HEK293 (cell line): Measurements from ENCODE around the gene ZC3H18.

Experiments
- ZNF416 ChIP-seq: fragments of 450-650 bp; formaldehyde crosslinking; IDR thresholded peaks from 2 replicates; pipeline ENCODE4 v1.5.1; 2016; ENCODE audit warnings: missing biosample characterization, missing genetic modification characterization
- ZNF510 ChIP-seq: fragments of 450-650 bp; formaldehyde crosslinking; IDR thresholded peaks from 2 replicates; pipeline ENCODE4 v1.5.1; 2018; ENCODE audit warnings: mild to moderate bottlenecking, missing genetic modification characterization, missing biosample characterization; ENCODE audit not compliant: insufficient replicate concordance
- ZNF530 ChIP-seq: fragments of 450-650 bp; formaldehyde crosslinking; IDR thresholded peaks from 2 replicates; pipeline ENCODE4 v1.5.1; 2016; ENCODE audit warnings: low read depth, missing biosample characterization, missing genetic modification characterization
- ZNF768 ChIP-seq: fragments of 450-650 bp; formaldehyde crosslinking; IDR thresholded peaks from 2 replicates; pipeline ENCODE4 v1.5.1; 2018; ENCODE audit warnings: missing biosample characterization, mild to moderate bottlenecking, missing genetic modification characterization
- ZNF785 ChIP-seq: fragments of 450-650 bp; formaldehyde crosslinking; IDR thresholded peaks from 2 replicates; pipeline ENCODE4 v1.5.1; 2016; ENCODE audit warnings: missing biosample characterization, missing genetic modification characterization
- TF ChIP-seq, protein P1 (sequence below): fragments of 450-650 bp; formaldehyde crosslinking; IDR thresholded peaks from 2 replicates; pipeline ENCODE4 v1.5.1; 2016; ENCODE audit warnings: missing biosample characterization, missing genetic modification characterization
- TF ChIP-seq, protein P2 (sequence below): fragments of 450-650 bp; formaldehyde crosslinking; IDR thresholded peaks from 2 replicates; pipeline ENCODE4 v1.5.1; 2016; ENCODE audit warnings: missing biosample characterization, missing genetic modification characterization
- TF ChIP-seq, protein P3 (sequence below): fragments of 450-650 bp; formaldehyde crosslinking; IDR thresholded peaks from 2 replicates; pipeline ENCODE4 v1.5.1; 2016; ENCODE audit warnings: missing biosample characterization, missing genetic modification characterization
- TF ChIP-seq, protein P4 (sequence below): sonication (generic); formaldehyde crosslinking; IDR thresholded peaks from 2 replicates; pipeline ENCODE4 v1.8.1; 2022; ENCODE audit warnings: mild to moderate bottlenecking, moderate library complexity, missing genetic modification reagents
- TF ChIP-seq, protein P5 (sequence below): fragments of 450-650 bp; formaldehyde crosslinking; IDR thresholded peaks from 2 replicates; pipeline ENCODE4 v1.5.1; 2016; ENCODE audit warnings: missing biosample characterization, missing genetic modification characterization, low read depth

DNA sequence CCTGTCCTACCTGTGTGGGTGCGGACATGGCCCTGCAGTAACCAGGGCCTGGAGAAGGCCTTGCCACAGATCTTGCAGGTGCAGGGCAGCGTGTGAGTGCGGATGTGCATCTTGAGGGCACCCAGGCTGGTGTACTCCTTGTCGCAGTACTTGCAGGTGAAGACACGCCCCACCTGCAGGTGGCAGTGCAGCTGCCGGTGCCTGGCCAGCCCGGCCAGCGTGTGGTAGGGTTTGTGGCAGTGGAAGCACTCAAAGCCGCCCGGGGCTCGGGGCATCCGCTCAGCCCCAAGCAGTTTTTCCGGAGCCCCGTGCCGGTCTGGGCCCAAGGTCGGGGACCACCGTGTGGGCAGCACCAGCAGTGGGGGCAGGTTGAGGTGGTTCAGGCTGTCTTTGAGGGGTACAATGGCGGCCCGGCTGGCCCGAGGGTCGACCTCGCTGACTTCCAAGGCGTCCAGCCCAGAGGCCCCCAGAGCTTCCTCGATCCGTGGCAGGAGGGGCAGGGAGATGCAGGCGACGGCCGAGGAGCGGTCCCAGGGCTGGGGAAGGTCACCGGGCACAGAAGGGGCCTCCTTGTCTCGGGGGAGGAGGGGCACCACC is 111.0 kb downstream of the ZC3H18 start:
- TF ChIP-seq ZNF416 (tag by site-specific recombination) (no peak), ZNF530 (tag by site-specific recombination) (no peak), ZNF785 (tag by site-specific recombination) (no peak), ZNF768 (tag by site-specific recombination) (no peak), ZNF510 (tag by site-specific recombination) (no peak)
- TF ChIP-seq, protein P1, sequence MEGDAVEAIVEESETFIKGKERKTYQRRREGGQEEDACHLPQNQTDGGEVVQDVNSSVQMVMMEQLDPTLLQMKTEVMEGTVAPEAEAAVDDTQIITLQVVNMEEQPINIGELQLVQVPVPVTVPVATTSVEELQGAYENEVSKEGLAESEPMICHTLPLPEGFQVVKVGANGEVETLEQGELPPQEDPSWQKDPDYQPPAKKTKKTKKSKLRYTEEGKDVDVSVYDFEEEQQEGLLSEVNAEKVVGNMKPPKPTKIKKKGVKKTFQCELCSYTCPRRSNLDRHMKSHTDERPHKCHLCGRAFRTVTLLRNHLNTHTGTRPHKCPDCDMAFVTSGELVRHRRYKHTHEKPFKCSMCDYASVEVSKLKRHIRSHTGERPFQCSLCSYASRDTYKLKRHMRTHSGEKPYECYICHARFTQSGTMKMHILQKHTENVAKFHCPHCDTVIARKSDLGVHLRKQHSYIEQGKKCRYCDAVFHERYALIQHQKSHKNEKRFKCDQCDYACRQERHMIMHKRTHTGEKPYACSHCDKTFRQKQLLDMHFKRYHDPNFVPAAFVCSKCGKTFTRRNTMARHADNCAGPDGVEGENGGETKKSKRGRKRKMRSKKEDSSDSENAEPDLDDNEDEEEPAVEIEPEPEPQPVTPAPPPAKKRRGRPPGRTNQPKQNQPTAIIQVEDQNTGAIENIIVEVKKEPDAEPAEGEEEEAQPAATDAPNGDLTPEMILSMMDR (tag by site-specific recombination) = peak; percentile 84
- TF ChIP-seq, protein P2, sequence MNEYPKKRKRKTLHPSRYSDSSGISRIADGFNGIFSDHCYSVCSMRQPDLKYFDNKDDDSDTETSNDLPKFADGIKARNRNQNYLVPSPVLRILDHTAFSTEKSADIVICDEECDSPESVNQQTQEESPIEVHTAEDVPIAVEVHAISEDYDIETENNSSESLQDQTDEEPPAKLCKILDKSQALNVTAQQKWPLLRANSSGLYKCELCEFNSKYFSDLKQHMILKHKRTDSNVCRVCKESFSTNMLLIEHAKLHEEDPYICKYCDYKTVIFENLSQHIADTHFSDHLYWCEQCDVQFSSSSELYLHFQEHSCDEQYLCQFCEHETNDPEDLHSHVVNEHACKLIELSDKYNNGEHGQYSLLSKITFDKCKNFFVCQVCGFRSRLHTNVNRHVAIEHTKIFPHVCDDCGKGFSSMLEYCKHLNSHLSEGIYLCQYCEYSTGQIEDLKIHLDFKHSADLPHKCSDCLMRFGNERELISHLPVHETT (tag by site-specific recombination) = no peak
- TF ChIP-seq, protein P3, sequence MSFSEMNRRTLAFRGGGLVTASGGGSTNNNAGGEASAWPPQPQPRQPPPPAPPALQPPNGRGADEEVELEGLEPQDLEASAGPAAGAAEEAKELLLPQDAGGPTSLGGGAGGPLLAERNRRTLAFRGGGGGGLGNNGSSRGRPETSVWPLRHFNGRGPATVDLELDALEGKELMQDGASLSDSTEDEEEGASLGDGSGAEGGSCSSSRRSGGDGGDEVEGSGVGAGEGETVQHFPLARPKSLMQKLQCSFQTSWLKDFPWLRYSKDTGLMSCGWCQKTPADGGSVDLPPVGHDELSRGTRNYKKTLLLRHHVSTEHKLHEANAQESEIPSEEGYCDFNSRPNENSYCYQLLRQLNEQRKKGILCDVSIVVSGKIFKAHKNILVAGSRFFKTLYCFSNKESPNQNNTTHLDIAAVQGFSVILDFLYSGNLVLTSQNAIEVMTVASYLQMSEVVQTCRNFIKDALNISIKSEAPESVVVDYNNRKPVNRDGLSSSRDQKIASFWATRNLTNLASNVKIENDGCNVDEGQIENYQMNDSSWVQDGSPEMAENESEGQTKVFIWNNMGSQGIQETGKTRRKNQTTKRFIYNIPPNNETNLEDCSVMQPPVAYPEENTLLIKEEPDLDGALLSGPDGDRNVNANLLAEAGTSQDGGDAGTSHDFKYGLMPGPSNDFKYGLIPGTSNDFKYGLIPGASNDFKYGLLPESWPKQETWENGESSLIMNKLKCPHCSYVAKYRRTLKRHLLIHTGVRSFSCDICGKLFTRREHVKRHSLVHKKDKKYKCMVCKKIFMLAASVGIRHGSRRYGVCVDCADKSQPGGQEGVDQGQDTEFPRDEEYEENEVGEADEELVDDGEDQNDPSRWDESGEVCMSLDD (tag by site-specific recombination) = no peak
- TF ChIP-seq, protein P4, sequence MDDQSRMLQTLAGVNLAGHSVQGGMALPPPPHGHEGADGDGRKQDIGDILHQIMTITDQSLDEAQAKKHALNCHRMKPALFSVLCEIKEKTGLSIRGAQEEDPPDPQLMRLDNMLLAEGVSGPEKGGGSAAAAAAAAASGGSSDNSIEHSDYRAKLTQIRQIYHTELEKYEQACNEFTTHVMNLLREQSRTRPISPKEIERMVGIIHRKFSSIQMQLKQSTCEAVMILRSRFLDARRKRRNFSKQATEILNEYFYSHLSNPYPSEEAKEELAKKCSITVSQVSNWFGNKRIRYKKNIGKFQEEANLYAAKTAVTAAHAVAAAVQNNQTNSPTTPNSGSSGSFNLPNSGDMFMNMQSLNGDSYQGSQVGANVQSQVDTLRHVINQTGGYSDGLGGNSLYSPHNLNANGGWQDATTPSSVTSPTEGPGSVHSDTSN (CRISPR knock-in tag) = no peak
- TF ChIP-seq, protein P5, sequence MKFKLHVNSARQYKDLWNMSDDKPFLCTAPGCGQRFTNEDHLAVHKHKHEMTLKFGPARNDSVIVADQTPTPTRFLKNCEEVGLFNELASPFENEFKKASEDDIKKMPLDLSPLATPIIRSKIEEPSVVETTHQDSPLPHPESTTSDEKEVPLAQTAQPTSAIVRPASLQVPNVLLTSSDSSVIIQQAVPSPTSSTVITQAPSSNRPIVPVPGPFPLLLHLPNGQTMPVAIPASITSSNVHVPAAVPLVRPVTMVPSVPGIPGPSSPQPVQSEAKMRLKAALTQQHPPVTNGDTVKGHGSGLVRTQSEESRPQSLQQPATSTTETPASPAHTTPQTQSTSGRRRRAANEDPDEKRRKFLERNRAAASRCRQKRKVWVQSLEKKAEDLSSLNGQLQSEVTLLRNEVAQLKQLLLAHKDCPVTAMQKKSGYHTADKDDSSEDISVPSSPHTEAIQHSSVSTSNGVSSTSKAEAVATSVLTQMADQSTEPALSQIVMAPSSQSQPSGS (tag by site-specific recombination) = no peak
